Measurements from ENCODE around the gene FGF1. TPM values are rescaled to one million over a fixed set of nuclear protein-coding genes. Genes with fewer than 3 reads are reported as not detected.

FGF1 gene
- total RNA-seq, 1 experiment from 2014 or later, result 3.2 TPM

DNA sequence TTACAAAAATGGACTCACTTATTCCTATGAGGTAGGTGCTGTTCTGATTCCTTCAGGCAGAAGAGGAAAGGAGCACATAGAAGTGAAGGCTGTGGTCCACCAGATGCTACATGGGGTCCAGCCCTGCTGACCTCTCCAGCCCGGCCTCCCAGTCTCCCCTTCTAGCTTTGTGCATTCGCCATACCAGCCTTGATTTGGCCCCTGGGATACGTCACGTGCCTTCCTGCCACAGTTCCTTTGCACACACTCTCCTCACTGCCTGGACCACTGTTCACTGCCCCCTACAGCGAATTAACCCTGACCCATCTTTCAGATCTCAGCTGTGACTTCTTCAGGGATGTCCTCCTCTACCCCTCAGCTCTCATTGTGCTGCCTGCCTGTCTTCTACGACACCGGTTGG, 32.6 kb downstream of the FGF1 start:
- no peak overlapping the region for H2BK15ac ChIP-seq (ENCODE audit: low read depth, low read length)
- H4K8ac ChIP-seq (replicated peaks; ENCODE audit: insufficient read length, low read depth, low read length), result no peak overlapping the region
- H3K4me2 ChIP-seq (ENCODE audit: insufficient read depth, insufficient read length, low read length), result no peak overlapping the region
- no peak overlapping the region for H4K5ac ChIP-seq (ENCODE audit: insufficient read length, low read depth, low read length)
- H2BK5ac ChIP-seq (ENCODE audit: insufficient read length, low read length), result no peak overlapping the region
- H3K56ac ChIP-seq (ENCODE audit: insufficient read length, low read depth, low read length), result no peak overlapping the region
- H2BK20ac ChIP-seq (ENCODE audit: low read depth, low read length, poor library complexity, severe bottlenecking), result no peak overlapping the region
- H3K9ac ChIP-seq (ENCODE audit: extremely low read depth, insufficient read length, low read length), result no peak overlapping the region
- no peak overlapping the region for H2AFZ ChIP-seq (ENCODE audit: low read length)
- no peaks in the 10 kb centered on the region for H3K79me2 ChIP-seq (ENCODE audit: insufficient read depth, low read length)
- H3K27ac ChIP-seq (ENCODE audit: insufficient read length, low read depth, low read length), result no peak overlapping the region
- no peak overlapping the region for H2BK120ac ChIP-seq (ENCODE audit: low read depth, low read length, poor library complexity, severe bottlenecking)
- TF ChIP-seq, protein P1, sequence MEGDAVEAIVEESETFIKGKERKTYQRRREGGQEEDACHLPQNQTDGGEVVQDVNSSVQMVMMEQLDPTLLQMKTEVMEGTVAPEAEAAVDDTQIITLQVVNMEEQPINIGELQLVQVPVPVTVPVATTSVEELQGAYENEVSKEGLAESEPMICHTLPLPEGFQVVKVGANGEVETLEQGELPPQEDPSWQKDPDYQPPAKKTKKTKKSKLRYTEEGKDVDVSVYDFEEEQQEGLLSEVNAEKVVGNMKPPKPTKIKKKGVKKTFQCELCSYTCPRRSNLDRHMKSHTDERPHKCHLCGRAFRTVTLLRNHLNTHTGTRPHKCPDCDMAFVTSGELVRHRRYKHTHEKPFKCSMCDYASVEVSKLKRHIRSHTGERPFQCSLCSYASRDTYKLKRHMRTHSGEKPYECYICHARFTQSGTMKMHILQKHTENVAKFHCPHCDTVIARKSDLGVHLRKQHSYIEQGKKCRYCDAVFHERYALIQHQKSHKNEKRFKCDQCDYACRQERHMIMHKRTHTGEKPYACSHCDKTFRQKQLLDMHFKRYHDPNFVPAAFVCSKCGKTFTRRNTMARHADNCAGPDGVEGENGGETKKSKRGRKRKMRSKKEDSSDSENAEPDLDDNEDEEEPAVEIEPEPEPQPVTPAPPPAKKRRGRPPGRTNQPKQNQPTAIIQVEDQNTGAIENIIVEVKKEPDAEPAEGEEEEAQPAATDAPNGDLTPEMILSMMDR (conservative IDR thresholded peaks at IDR 0.05), result no peak
- no peaks in the 10 kb centered on the region for H3K79me1 ChIP-seq (ENCODE audit: insufficient read depth, low read depth, low read length, poor library complexity, severe bottlenecking)
- H3K18ac ChIP-seq (ENCODE audit: insufficient read length, low read depth, low read length), result no peak overlapping the region
- no peaks in the 10 kb centered on the region; the same call in 1 of the 2 replicates for H3K27me3 Mint-ChIP-seq (ENCODE audit: low read depth)
- no peak overlapping the region for H4K91ac ChIP-seq (ENCODE audit: insufficient read length, low read depth, low read length)
- no peak overlapping the region for H3T11ph ChIP-seq (ENCODE audit: low read length)
- no peaks in the 10 kb centered on the region for H3K36me3 Mint-ChIP-seq (ENCODE audit: insufficient read depth in 1 of 3, low read depth in 3 of 3)
- H3K4ac ChIP-seq (ENCODE audit: low read depth, low read length), result no peak overlapping the region
- peaks cover 6 to 14% of the 10 kb centered on the region in 2 experiments; a peak in 3 of 4 replicates for H3K4me1 Mint-ChIP-seq
- no peaks in the 10 kb centered on the region for H3K9me3 ChIP-seq (ENCODE audit: control insufficient read depth, low read depth, low read length)
- no peak overlapping the region; a peak in 1 of 5 replicates for H3K4me3 Mint-ChIP-seq
- H2BK12ac ChIP-seq (ENCODE audit: insufficient read length, low read depth, low read length), result no peak overlapping the region
- no peak overlapping the region for H2AK5ac ChIP-seq (ENCODE audit: insufficient read length, low read length)
- 0 out of 7 replicates have a peak overlapping the region, but pooled peaks of 1 of the 3 experiments have one; percentile 35 for H3K27ac Mint-ChIP-seq
- no peaks in the 10 kb centered on the region for H3K9me3 Mint-ChIP-seq
- no peaks in the 10 kb centered on the region for H3K4me1 ChIP-seq (ENCODE audit: insufficient read depth, low read length)
- no peaks in the 10 kb centered on the region for H4K20me1 ChIP-seq (ENCODE audit: control insufficient read depth, insufficient read depth, insufficient read length)
- no peak overlapping the region for H3K23ac ChIP-seq (ENCODE audit: insufficient read length, low read depth, low read length)
- H3K14ac ChIP-seq (ENCODE audit: insufficient read depth, low read length), result no peak overlapping the region
- no peaks in the 10 kb centered on the region for H3K23me2 ChIP-seq (ENCODE audit: insufficient read length, low read depth, low read length, poor library complexity, severe bottlenecking)
- no peaks in the 10 kb centered on the region for H3K27me3 ChIP-seq (ENCODE audit: insufficient read depth, low read length)
- no CpG with 5 or more reads among the region's 7 CpGs for WGBS (ENCODE audit: extremely low coverage, insufficient read length, low lambda C conversion rate)
- DNase-seq, result no peak
